NCI-H748 treated with DMSO at 0.1 percent for 48 hours (cell line): ENCODE measurements around the gene ALKBH3.
A peak's percentile ranks its signal among the peaks of the same experiment; 100 is the strongest.

Source experiments
- DNase-seq: peaks from one replicate; lab custom pipeline; 2025; lab: John Stamatoyannopoulos, UW

The ALKBH3 gene

GRCh38 chr11:43941257-43941994 is 60.8 kb downstream of the ALKBH3 start:
- DNase-seq = no peak

- DNase-seq = no peak
These were observed 62.2 kb downstream of the ALKBH3 start for GRCh38 chr11:43942662-43943371.

DNA sequence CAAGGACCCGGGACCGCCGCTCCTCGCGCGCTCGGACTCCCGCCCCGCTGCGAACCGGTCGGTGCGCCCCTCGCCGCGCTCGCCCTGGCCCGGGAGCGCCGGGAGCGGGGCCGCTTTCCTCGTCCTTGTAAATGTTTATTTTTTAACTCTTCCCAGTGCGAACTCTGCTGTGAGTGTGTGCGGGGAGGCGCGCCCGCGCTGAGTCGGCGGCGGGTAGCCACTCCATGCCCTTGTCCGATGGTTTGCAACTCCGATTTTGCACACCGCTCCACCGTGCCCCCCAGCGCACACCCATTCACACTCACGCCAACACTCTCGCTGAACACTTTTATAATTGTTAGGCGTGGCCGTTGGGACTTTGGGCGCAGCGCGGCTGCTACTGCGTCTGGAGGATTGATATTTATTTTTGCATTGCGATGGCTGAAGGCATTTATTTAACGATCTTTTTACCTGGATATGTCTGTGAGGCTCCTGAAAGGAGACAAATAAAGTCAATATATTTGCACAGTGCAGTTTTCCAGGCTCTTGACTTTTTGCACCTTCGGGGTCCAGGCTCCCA is 62.8 kb downstream of the ALKBH3 start:
- DNase-seq = no peak

DNA sequence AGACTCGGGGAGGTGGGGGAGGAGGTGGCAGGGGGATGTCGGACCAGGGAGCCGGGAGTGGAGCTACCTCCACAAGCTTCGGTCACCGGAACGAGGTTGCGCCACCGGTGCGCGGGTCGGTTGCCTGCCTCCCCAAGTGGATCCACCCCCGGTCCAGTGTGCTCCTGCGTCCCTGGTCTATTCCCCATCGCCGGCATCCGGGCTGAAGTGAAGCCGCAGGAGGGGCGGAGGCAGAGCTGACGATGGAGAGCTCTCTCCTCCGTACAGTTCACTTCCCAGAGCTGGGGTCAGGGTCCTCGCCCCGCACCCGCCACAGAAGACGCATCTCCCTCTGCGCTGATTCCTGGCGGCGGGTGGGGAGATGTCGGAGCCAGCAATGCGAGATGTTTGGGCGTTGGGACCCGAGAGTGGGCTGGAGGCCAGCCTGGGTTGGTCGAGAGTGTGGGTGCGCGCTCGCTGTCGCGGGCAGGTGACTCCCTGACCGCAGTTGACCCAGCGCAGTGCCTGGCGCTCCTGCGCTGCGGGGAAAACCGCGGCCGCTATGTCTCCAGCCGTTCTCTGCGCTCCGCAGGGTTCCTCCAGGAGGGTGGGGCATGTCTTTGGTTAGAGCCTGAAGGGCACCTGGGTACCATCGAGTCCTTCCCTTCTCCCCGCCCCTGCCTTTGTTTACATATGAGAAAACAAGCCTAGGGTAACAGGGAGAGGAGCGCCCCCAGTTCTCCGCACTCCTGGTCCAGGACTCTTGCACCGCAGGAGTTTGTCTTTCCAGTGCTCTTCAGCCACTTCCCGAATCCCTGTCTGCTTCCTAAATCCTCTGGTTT is 63.5 kb downstream of the ALKBH3 start:
- DNase-seq = no peak

GRCh38 chr11:43944761-43945311 is 64.2 kb downstream of the ALKBH3 start:
- peak; percentile 24 for DNase-seq

DNA sequence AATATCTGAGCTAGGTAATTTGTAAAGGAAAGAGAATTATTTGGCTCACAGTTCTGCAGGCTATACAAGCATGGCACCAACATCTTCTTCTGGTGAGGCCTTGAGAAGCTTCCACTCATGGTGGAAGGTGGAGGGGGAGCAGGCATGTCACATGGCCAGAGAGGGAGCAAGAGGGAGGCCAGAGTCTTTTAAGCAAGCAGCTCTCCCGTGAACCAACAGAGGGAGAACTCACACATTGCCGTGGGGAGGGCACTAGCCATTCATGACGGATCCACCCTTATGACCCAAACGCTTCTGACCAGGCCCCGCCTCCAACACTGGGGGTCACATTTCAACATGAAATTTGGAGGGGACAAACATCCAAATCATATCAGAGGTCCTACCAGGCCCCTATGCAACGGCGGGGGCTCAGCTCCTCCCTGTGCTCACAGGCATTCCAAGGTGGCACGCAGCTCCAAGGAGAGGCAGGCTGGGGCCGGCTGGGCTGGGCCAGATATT is 66.4 kb downstream of the ALKBH3 start:
- no peak for DNase-seq

GRCh38 chr11:43947815-43948214 is 67.2 kb downstream of the ALKBH3 start:
- DNase-seq = no peak

GRCh38 chr11:43948341-43949225 is 68.0 kb downstream of the ALKBH3 start:
- no peak for DNase-seq

DNA sequence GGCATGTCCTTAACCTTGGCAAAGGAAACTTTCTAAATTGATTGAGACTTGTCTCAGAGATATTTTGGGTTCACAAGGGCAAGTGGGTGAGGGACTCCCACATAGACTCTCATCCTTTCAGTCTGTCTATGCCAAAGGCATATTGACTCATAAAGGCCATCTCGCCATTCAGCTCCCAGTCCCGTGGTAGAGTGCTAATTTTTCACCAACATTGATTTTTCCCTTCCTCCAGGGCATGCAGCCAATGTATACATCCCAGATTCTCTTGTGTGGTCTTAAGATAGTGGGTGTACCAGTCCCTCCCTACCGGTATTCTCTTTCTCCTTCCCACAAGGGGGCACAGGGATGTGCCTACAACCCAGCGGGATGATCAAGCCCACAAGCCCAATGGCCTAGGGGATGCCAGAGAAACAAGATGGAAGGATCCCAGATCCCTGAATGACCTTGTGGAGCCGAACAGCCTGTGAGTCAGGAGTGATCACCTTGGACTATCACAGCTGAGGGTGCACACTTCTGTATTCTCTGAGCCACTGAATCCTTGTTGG is 69.8 kb downstream of the ALKBH3 start:
- no peak for DNase-seq

DNA sequence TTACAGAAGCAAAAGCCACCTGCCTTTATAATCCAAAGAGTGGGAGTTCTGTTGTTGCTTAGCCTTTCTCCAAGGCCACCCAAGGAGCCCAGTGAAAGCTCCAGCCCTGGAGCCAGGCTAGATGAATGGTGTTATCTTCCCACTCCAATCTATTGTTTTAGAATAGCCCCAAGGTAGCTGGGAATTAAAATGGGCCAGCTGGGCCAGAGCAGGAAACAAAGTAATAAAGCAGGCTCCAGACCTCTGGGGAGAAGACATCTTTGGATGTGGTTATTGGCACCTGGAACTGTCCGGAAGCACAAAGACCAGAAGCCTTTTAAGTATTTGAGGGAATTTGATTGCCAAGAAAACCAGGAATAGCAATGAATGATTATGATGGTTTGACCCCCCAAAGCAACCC is 70.6 kb downstream of the ALKBH3 start:
- no peak for DNase-seq

DNA sequence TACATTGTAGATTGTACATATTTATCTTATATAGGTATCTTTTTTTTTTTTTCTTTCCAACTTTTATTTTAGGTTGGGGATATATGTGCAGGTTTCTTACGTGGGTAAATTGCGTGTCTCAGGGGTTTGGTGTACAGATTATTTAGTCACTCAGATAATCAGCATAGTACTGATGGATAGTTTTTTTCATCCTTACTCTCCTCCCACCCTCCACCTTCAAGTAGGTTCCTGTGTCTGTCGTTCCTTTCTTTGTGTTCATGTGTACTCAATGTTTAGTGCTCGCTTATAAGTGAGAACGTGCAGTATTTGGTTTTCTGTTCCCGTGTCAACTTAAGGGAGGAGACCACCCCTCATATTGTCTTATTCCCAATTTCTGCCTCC is 71.4 kb downstream of the ALKBH3 start:
- DNase-seq = no peak

DNA sequence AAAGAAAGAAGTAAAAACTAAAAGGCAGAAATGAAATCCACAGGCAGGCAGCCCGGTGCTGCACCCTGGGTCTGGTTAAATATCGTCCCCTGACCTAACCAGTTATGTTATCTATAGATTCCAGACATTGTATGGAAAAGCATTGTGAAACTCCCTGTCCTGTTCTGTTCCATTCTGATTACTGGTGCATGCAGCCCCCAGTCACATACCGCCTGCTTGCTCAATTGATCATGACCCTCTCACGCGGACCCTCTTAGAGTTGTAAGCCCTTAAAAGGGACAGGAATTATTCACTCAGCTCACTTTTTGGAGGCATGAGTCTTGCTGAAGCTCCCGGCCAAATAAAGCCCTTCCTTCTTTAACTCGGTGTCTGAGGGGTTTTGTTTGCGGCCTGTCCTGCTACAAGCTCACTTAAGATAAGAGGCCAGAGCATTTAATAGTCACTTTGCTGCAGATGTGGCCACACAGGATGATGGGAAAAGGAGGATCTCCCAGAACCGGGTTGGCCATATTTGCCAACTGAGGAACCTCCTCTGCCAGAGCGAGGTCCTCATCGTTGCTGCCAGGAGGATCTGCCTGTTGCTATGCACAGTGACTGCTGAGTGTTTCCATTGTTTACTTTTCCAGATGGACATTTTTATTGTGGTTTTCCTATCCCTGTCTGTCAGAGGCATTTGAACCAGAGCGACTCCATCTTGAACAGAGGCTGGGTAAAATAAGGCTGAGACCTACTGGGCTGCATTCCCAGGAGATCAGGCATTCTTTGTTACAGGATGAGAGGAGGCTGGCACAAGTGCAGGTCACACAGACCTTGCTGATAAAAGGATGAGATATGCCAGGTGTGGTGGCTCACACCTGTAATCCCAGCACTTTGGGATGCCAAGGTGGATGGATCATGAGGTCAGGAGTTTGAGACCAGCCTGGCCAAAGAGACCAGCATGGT is 72.0 kb downstream of the ALKBH3 start:
- no peak for DNase-seq

DNA sequence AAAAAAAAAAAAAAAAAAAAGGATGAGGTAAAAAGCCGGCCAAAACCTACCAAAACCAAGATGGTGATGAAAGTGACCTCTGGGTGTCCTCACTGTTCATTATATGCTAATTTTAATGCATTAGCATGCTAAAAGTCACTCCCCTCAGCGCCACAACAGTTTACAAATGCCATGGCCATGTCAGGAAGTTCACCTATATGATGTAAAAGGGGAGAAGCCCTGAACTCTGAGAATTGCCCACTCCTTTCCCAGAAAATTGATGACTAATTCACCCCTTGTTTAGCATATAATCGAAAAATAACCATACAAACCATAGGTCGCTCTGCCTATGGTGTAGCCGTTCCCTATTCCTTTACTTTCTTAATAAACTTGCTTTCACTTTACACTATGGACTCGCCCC is 72.9 kb downstream of the ALKBH3 start:
- DNase-seq = no peak

- DNase-seq = no peak
These were observed 73.6 kb downstream of the ALKBH3 start for GRCh38 chr11:43954241-43954640.

DNA sequence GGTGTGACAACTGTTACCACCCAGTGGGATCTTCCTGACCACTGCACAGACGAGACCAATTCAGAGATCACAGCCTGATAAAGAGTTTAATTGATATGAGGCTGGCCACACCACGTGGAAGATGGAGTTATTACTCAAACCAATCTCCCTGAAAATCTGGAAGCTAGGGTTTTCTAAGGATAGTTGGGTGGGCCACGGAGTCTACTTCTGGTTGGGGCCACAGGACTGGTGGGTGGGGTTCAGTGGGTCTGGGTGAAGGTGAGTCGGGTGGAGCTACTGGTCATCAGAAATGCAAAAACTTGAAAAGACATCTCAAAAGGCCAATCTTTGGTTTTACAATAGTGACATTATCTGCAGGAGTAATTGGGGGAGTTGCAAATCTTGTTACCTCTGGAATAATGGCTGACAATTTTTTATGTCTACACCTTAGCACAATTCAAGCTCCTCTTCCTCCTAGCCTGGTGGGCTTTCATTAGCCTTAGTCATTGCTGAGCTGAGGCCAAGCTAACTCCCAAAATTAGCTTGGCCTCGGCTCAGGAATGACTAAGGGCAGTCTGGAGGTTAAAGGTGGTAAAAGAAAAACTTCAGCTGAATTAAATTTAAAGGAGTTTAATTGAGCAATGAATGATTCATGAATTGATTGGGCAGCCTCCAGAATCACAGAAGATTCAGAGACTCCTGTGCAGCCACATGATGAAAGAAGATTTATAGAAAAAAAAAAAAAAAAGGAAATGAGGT is 74.9 kb downstream of the ALKBH3 start:
- no peak for DNase-seq

- DNase-seq = no peak
These were observed 76.9 kb downstream of the ALKBH3 start for GRCh38 chr11:43957571-43957970.

GRCh38 chr11:43959321-43959995 is 78.8 kb downstream of the ALKBH3 start:
- no peak for DNase-seq
